Fibroblast of skin of abdomen (primary cell): ENCODE data around the gene EPO.
A peak's percentile ranks its signal among the peaks of the same experiment; 100 is the strongest.
"Not testable (repeated sequence)": the region's sequence is repeated elsewhere in the genome, so short reads cannot be mapped to it uniquely, and the experiment has no call there.

Source experiments
- DNase-seq: peaks from one replicate; pipeline ENCODE4 v3.0.0-alpha.2; 2013

EPO gene

GRCh38 chr7:100705753-100706671 lies 14.3 kb upstream of the EPO start, which contains the start of gene POP7:
Gene POP7, plus strand, starts transcription at chr7:100706121. Its CDS starts 710 bp downstream, at chr7:100706831.
- peak; percentile 99 for DNase-seq

- DNase-seq, result no peak
Observed at GRCh38 chr7:100706672-100707311, 13.5 kb upstream of the EPO start.

GRCh38 chr7:100708395-100708794 lies 11.9 kb upstream of the EPO start:
- DNase-seq, result no peak

GRCh38 chr7:100710452-100710851 lies 9.8 kb upstream of the EPO start:
- no peak for DNase-seq

- DNase-seq, result no peak
Observed at GRCh38 chr7:100711369-100711768, 8.9 kb upstream of the EPO start.

GRCh38 chr7:100714725-100715124 lies 5.5 kb upstream of the EPO start:
- no peak for DNase-seq

- not testable (repeated sequence) for DNase-seq
Observed at GRCh38 chr7:100717073-100717472, 3.2 kb upstream of the EPO start.

- peak; percentile 49 for DNase-seq
Observed at GRCh38 chr7:100719523-100720278, 567 bp upstream of the EPO start.

GRCh38 chr7:100720671-100721504 lies 620 bp downstream of the EPO start:
- DNase-seq, result no peak

GRCh38 chr7:100721505-100721812 lies 1.2 kb downstream of the EPO start:
- no peak for DNase-seq

- DNase-seq, result no peak
Observed at GRCh38 chr7:100722480-100723212, 2.4 kb downstream of the EPO start.

GRCh38 chr7:100723732-100724275 lies 3.5 kb downstream of the EPO start:
- no peak for DNase-seq

GRCh38 chr7:100724364-100724763 lies 4.1 kb downstream of the EPO start:
- not testable (repeated sequence) for DNase-seq

- peak; percentile 97 for DNase-seq
Observed at GRCh38 chr7:100726996-100727761, 6.9 kb downstream of the EPO start.

GRCh38 chr7:100728196-100728595 lies 7.9 kb downstream of the EPO start:
- DNase-seq, result no peak

GRCh38 chr7:100730136-100730800 lies 10.0 kb downstream of the EPO start:
- DNase-seq, result no peak

- DNase-seq, result no peak
Observed at GRCh38 chr7:100731937-100732636, 11.8 kb downstream of the EPO start.

- no peak for DNase-seq
Observed at GRCh38 chr7:100735730-100736129, 15.5 kb downstream of the EPO start.

- DNase-seq, result no peak
Observed at GRCh38 chr7:100736671-100737070, 16.4 kb downstream of the EPO start.
